ENCODE measurements around the gene ZBTB42.

DNA sequence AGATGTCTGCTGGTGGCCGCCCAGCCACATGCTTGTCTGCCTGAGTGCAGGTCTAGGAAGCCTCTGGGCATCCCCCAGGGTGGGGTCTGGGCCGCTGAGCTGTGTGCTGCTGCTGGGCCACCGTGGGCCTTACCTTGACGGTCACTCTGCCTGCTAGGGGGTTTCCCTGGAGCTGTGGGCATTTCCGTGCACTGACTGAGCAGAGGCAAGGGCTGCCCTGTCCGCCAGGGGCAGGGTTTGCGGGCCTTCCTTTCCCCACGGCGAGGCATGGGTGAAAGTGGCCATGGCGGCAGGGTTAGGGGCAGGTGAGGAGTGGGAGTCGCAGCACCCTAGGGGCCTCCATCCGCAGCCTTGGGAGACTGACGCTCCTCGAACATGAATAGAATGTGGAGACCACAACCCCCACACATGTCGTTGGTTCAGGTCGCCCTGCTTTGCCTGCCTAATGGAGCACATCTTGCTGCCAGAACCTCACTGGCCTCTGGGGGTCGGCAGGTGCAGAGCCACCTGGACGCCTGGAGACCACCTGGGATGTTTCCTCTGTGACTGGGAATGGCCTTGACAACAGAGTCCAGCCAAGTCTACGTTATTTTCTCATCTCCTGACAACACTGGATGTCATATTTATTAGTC is 2.5 kb downstream of the ZBTB42 start:
- no peak for TF ChIP-seq GATA2 (IDR thresholded peaks at IDR 0.05; ENCODE audit: low read depth, low read length)
- no peak for TF ChIP-seq GATA3 (IDR thresholded peaks at IDR 0.05; ENCODE audit: low read depth, low read length)
